Effector CD8-positive, alpha-beta T cell (primary cell): ENCODE results near the gene ARFGAP3.

Source experiments
- DNase-seq: peaks from one replicate; lab custom pipeline; 2025; lab: John Stamatoyannopoulos, UW

Gene ARFGAP3

DNA sequence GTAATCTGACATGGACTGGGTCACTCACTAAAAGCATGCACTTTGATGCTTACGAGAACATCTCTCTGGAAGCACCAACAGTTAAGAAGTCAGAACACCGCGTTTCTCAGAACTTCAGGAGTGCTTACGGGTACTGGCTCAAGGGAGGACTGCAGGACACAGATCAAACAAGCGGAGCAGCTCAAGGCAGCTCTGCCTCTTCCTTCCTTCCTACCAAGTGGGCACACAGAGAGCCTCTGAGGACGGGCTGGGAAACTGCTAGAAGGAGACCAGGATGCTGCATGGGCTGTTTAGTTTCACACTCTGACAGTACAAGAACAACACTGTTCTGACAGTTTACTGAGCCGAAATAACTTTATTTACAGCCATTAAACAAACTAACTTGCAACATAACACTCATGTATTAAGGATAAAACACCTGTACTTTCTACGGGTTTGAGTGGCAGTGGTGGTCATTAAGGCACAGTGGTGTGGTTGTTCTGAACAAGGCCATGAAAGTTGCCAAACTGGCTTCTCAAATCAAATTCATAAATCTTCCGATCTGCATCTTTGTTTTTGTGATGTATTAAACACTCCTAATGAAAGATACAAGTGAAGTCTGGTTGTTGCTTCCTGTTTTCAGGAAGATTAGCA is 37.5 kb downstream of the ARFGAP3 start:
- DNase-seq, result no peak

DNA sequence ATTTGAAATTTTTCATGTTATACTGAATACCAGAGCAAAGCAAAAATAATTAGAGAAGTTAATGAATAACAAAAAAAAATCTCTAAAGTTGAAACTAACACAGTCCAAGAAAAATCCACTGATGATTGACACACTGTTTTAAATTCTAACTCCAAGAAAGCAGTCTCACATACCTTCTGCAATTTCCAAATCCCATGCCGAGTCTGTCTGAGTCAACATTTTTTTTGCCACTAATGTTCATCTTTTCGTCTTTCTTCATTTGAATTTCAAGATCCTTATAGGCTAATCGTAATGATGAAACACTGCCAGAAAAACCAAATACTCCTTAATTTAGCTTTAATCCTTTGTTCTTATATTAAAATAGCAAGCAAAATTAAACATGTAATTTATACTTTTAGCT is 39.5 kb downstream of the ARFGAP3 start:
- no peak for DNase-seq

DNA sequence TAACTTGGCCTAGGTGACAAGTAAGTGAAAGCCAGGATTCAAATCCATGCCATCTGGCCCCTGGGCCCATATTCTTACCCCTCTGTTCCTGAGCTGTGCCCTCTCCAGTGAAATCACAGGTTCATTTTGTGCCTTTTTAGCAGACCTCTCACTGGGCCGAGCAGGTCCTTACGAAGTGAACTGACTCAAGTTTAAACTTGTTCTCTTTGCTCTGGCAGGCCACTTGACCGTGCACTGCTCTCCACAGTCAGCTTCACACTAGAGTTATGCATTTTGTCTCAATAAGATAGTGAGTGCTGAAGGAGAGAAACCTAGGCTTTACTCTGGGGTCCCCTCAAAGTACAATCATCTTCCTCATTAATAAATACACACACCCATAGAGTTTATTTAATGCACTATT is 40.7 kb downstream of the ARFGAP3 start:
- DNase-seq, result no peak

DNA sequence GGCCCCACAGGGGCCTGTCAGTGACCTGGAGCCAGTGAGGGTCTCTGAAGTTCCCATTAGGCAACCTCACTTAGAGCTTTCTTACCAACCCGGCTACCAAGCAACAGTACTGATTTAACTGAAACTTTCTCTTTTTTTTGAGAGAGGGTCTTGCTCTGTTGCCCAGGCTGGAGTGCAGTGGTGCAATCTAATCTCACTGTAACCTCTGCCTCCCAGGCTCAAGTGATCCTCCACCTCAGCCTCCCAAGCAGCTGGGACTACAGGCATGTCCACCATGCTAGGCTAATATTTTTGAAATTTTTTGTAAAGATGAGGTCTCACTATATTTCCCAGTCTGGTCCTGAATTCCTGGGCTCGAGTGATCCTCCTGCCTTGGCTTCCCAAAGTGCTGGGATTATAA is 42.5 kb downstream of the ARFGAP3 start:
- DNase-seq, result no peak

DNA sequence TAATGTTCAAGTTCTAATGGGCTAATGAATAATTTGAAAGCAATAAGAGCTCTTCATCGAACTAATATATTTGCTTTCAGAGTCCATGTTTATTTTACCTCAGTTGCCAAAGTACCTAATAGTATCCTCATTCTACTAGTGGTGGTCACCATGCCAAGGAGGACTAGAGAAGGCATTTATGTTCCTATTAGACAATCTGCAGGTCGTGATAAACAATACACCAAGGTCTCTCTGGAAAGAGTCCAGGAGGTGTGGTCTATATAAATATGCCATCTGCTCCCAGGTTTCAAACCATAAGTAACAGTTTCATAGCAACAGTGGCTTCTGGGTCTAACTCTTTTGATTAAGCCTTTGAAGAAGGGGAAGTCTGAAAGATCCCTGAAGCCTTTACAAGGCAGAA is 42.9 kb downstream of the ARFGAP3 start:
- no peak for DNase-seq

DNA sequence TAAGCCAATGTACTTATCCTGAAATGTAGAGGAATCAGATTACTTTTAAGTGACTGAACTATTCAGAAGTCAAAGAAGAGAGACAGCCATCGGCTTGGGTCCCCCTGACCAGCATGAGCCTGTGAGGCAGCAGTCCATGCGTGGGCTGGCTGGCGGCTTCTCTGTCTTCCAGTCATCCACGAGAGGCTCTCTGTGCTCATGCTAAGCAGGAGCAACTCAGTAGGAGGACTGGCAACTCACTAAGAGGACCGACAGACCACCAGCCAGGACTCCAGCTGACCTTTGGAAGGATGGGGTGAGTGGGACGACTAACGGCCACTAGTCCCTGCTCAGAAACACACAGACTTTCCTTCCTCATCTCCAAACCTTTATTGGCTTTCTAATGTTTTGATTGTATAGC is 43.6 kb downstream of the ARFGAP3 start:
- no peak for DNase-seq

DNA sequence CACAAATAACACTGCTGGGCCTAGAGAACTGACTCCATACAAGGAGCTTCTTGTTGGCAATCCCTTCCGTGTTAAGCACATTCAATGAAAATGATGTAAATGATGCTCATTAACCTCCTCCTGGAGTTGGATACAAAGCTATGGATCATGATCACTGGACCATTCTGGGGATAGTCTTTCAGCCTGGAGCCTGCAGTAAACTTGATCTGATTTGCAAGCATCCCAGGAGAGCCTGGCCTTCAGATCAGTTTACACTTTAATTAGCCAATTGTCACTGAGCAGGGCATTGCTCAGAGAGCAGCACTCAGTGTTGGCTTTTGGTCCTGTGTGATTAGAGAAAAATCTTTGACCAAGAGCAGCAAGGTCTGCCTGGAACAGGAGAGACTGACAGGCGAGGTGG is 45.6 kb downstream of the ARFGAP3 start:
- DNase-seq, result no peak

DNA sequence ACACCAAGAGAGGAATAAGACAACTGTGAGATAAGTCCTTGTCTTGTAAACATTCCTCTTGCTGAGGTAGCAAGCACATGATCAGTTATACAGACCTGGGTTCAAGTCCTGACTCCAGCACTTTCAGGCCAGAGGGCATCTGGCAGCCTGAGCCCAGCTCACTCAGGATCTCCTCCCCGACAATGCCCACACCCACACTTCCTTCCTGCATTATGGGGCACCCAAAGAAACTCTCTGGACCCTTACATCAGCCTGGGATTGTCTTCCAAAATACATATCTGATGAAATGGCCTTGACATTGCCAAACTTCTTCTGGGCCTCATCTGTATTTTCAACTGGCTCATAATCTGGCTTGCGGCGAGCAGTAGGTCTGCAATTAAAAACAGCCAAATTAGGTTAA is 48.6 kb downstream of the ARFGAP3 start:
- no peak for DNase-seq

DNA sequence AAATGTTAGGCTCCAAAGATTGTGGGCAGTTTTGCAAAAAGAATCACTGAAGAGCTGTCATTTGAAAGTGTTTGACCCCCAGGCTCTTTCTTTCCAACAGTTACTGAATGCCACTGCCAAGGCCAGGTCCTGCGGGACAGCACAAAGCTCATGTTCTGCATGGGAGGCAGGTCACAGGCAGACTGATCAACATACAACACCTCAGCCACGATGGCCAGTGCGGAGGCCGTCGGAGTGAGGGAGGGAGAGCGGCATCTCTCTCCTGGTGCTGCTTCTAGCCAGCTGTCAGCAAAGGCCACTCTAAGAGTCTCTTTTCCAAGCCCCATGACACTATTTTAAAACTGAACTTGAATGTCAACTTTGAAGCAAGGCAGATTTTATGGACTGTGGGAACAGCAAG is 49.9 kb downstream of the ARFGAP3 start:
- DNase-seq, result no peak

DNA sequence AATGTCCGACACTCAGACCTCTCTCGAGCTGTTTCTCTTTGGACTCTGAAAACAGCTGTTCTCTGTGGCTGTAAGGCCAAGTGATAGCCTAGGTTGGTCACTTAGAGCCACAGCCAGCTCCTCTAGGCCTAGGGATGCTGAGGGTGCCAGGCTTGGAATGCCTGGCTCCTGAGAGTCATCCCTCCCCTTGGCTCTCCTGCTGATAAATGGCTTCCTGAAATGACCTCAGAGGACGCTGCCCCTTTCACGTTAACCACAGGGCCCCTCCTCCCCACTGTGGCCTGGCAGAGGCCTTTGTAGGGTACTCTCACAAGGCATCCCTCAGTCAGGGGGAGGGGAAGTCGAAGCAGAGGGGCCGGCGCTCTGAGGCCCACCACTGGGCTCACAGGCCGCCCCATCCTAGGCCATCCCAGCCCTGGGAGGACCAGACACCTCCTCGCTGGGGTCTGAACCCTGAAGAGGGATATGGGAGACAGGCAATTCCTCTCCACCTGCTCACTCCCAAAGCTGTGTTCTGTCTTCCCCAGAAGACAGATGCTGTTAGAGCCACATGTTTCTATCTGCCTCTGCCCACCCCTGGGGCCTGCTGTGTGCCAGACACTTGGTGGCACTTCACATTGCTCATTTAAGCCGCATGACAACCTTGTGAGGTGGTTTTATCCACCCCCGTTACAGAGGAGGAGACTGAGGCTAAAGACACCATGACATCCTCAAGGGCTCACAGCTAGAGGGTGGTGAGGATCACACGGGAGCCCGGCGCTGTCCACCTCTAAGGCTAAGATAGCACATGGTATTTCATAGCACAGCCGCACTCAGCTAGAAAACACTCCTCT is 50.9 kb downstream of the ARFGAP3 start:
- DNase-seq, result no peak

DNA sequence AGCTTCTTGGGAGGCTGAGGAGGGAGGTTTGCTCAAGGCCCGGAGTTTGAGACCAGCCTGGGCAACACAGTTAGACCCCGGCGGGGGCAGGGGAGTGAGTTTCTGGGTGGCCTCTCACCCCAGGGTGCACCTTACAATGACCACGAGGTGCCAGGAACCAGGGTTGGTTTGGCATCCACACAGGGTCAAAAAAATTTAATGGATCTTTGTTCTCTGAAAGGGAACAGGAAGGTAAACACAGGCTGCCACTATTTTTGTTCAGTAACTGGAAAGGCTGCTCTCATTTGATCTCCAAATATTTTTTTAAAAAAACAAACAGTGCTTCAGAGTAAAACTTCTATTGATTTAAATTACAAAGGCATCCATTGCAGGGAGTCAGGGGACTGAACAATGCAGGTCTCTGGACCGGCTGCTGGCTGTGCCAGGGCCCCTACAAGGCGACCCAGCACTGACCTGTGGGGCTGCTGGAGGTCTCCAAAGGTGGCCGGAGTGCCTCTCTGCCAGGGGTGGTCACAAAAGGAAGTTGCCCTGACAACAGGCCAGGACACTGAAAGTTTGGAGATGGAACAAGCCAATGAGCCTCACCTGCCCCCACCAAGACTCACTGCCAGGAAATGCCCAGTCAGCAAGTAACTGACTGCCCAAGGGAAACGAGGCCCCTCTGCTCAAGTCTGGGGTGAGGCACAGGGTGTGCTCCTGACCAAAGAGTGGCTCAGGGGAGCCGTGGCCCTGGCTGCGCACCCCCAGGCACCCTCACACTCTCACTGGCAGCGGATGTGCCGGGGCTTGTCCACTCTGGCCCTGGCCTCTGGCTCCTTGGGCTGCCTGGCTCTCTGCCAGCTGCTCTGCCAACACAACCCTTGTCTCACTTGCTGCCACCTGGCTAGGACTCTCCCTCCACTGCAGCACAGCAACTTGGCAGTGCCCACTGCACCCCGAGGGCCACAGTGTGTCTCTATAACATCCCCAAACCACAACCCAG is 51.8 kb downstream of the ARFGAP3 start:
- no peak for DNase-seq

DNA sequence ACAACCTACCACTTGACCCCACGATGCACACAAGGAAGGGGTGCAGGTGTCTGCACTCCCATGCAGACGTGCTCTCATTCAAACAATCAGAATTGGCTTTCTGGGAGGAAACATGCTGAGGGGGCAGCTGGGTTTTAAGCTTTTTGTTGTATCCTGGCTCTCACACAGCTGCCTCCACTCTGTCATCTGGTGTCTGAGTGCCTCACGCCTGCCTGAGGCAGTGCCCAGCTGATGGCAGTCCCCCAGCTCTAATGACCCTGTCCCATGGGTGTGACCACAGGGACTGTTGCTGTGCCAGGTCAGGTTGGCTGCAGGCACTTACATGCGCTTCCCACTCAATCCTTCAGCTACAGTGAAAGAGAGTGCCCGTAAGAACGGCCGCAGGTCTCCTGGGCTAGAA is 53.7 kb downstream of the ARFGAP3 start:
- no peak for DNase-seq

DNA sequence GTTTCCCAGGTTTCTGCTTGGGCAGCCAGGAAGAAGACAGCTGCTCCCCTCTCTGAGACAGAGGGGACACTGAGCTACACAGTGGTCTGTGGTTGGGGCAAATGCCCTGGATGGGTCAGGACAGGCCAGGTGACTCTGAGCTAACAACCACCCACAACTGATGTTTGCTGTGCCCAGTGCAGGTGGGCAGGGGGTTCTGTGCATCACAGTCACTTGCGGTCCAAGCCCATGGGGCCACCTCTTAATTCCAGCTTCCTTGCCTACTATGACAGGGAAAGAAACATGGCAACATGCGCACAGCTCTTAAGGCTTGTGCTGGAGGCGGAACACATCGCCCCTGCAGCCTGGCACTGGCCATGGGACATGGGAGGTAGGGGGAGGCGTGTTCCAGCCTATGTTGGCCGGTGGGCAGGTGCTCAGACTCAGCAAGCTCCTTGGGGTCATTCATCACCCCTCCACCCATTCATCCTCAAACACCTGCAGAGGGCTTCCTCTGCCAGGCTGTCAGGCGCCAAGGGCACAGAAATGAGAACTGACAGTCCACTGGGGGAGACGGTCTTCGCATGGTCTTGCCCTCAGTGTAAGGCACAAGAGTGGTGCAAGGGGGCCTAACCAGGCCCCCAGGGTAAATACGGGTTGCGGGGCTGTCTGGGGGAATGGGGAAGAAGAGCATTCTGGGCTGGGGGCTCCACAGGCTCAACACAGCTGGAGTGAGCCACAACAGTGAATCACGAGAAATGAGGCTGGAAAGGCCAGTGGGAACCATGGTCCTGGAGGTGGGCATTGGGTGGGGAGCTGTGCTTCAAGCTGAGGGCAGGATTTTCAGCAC is 55.6 kb downstream of the ARFGAP3 start:
- no peak for DNase-seq

DNA sequence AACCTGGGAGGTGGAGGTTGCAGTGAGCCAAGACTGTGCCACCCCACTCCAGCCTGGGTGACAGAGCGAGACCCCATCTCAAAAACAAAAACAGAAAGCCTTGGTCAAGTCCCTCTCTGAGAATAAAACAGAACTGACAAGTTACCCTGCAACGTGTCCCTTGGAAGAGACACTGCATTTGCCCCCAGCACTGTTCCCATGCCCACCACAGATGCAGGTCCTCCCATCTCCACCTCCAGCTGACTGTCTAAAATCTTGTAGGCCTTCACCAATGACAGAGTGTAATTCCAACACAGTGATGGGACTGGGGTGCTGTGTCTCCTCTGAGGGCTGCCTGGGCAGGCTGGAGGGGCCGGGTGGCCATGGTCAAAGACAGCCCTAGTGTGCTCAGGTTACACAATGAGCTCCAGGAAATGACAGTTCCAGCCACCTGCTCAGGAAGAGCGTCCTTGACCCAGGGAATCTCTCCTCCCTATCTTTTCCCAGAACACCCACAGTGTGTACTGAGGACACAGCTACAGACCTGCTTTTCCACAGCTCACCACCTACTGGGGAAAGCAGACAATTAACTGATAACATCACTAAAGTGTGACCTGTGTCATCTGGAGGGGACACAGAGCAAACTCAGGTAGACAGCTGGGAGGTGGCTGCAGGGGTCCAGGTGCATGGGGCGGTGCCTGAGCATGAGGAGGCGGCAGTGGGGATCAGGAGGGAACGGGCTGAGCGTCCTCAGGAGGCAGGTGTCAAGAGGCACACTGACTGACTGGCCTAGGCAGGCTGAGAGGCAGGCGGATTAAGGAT is 56.4 kb downstream of the ARFGAP3 start:
- DNase-seq, result no peak

DNA sequence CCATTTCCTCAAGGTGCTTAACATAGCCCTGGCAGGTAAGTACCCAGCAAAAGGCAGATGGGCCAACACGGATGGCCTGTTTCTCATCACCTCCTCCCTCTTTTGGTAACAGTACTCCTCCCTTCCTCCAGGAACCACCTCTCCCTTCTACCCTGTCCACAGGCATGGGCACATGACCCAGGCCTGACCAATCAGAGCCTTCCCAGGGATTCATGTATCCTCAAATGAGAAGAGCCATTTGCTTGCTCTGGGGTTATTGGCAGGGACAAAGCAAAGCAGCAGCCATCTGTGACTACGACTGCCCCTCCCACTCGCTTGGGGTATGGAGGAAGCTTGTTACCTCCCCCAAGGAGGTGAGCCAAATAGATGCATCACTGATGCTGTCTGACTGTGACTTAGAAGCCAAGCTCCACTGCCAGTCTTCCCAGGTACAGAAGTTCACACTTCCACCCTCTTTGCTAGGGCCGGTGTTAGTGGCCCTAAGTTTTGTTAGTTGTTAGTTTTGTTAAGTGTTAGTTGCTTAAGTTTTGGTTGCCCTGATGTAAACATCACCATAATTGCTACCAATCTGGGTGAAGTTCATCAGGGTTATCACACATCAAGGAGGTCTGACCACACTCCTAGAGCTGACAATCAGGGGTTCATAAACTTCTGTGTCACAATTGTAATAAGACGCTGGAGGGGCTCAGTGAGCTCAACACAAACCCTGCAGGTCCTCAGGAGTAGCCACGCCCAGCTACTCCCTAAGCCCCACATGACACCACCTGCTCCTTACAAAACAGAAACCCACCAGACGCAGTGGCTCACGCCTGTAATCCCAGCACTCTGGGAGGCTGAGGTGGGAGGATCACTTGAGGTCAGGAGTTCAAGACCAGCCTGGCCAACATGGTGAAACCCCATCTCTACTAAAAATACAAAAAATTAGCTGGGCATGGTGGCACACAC is 57.3 kb downstream of the ARFGAP3 start:
- DNase-seq, result no peak

DNA sequence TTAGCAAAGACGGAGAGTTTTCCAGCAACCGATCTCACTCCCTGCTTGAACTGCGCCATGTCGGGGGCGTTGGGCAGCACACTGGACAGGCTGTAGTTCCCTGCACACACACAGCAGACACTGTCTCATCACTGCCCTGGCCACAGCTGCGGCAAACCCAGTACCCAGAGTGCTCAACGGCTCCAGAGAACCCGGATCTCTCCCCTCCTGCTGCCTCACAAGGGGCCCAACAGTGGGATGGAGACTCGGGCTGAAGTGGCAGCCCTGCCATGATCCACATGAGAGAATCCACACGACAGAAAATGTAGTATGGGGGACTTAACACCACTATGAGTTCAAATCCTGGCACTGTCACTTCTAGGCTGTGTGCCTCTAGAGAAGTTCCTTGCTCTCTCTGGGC is 58.0 kb downstream of the ARFGAP3 start:
- no peak for DNase-seq

DNA sequence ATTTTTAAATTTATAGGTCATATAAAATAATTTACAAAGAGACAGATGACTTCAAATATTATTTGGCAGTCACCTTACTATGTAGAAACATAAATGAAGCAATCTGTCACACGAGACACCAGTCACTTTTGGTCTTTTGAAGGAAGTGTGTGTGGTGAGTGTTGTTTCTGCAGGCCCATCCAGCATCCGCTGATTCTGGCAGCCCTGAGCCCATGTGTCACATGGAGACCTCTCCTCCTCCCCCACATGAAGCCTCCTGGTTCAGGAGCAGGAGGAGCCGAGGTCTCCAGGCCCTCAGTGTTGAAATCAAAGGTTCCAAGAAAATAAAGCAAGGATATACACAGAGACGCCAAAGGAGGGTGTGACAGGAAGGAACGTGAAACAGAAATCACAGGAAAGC is 60.1 kb downstream of the ARFGAP3 start:
- DNase-seq, result no peak

DNA sequence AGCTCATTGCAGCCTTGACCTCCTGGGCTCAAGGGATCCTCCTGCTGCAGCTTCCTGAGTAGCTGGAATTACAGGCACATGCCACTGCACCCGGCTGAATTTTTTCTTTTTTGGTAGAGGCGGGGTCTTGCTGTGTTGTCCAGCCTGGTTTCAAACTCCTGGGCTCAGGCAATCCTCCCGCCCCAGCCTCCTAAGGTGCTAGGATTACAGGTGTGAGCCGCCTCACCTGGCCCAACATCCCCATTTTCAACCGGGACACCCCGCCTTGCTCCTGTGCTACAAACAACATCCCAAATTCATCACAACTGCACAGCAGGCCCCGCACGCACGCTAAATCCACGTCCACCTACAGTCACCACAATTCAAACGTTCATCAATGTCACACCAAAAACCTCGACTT is 61.0 kb downstream of the ARFGAP3 start:
- no peak for DNase-seq
